ENCODE data around the gene COX8A.

- TF ChIP-seq CTCF (IDR thresholded peaks at IDR 0.05): no peak
- no peak for TF ChIP-seq POLR2A (IDR thresholded peaks at IDR 0.05)
Measured at GRCh38 chr11:63969461-63969860, 5.0 kb upstream of the COX8A start.
